Measurements from ENCODE around the gene MAPK1. TPM values are rescaled to one million over a fixed set of nuclear protein-coding genes. Genes with fewer than 3 reads are reported as not detected.
"Not testable (repeated sequence)": the region's sequence is repeated elsewhere in the genome, so short reads cannot be mapped to it uniquely, and the experiment has no call there.

The MAPK1 gene
- total RNA-seq, 4 donors from 2014 or later = 36.0 to 57.6 (median 45.0) TPM

- Histone ChIP-seq H3K27me3 (no peaks in the 10 kb centered on the region), H3K4me1 (peaks cover 27 to 58% (median 39%) of the 10 kb centered on the region in 3 donors), H3K4me3 (no peak overlapping the region), H3K9me3 (no peaks in the 10 kb centered on the region), H3K27ac (peak overlapping the region; percentile 59 to 80 (median 76)), H3K36me3 (no peaks in the 10 kb centered on the region)
- intact Hi-C loops (cut with DNase I) = no loop called here
- DNase-seq = no peak
- TF ChIP-seq POLR2A (IDR thresholded peaks at IDR 0.05) (no peak), CTCF (IDR thresholded peaks at IDR 0.05) (no peak)
- WGBS, 2 donors = 55 to 78% methylated on average over 4 of the region's 4 CpGs
Measured at GRCh38 chr22:21837248-21837979, 30.0 kb downstream of the MAPK1 start.

- H3K27me3 ChIP-seq; H3K9me3 ChIP-seq; H3K36me3 ChIP-seq; intact Hi-C loops (cut with DNase I); DNase-seq; H3K4me3 ChIP-seq: not testable (repeated sequence)
- peaks cover 28 to 63% (median 43%) of the 10 kb centered on the region in 3 donors for H3K4me1 ChIP-seq
- peak overlapping the region in 2 of 4 donors; percentile 4 to 80 for H3K27ac ChIP-seq
- 86 to 89% methylated on average over 10 to 15 of the region's 15 CpGs for WGBS, 2 donors
Measured at GRCh38 chr22:21836486-21836885, 31.0 kb downstream of the MAPK1 start.

GRCh38 chr22:21835378-21835777 is 32.1 kb downstream of the MAPK1 start:
- H3K4me1 ChIP-seq = peaks cover 28 to 64% (median 43%) of the 10 kb centered on the region in 3 donors
- H3K4me3 ChIP-seq = no peak overlapping the region
- no peaks in the 10 kb centered on the region for H3K36me3 ChIP-seq
- intact Hi-C loops (cut with DNase I) = no loop called here
- TF ChIP-seq POLR2A (IDR thresholded peaks at IDR 0.05) = no peak
- DNase-seq = no peak
- H3K9me3 ChIP-seq = no peaks in the 10 kb centered on the region
- H3K27ac ChIP-seq = peak overlapping the region in 1 of 4 donors; percentile 27
- 18 to 22% methylated on average over 2 of the region's 2 CpGs for WGBS, 2 donors
- no peaks in the 10 kb centered on the region for H3K27me3 ChIP-seq

GRCh38 chr22:21834869-21835268 is 32.6 kb downstream of the MAPK1 start:
- TF ChIP-seq POLR2A (IDR thresholded peaks at IDR 0.05) = no peak
- WGBS, 2 donors = 35 to 39% methylated on average over 4 of the region's 4 CpGs
- peak overlapping the region in 1 of 4 donors; percentile 27 for H3K27ac ChIP-seq

GRCh38 chr22:21832291-21833290 is 34.9 kb downstream of the MAPK1 start:
- no peak for DNase-seq
- Histone ChIP-seq H3K4me3 (no peak overlapping the region), H3K27me3 (no peaks in the 10 kb centered on the region), H3K27ac (peak overlapping the region in 2 of 4 donors; percentile 6 to 8), H3K9me3 (no peaks in the 10 kb centered on the region), H3K4me1 (peaks cover 30 to 75% (median 40%) of the 10 kb centered on the region in 3 donors), H3K36me3 (no peaks in the 10 kb centered on the region)
- no peak for TF ChIP-seq POLR2A (IDR thresholded peaks at IDR 0.05)
- no peak for TF ChIP-seq CTCF (IDR thresholded peaks at IDR 0.05)
- intact Hi-C loops (cut with DNase I) = no loop called here
- WGBS, 2 donors = 76 to 80% methylated on average over 7 to 8 of the region's 8 CpGs

More at GRCh38 chr22:21834869-21835268, 32.6 kb downstream of the MAPK1 start:
- no peaks in the 10 kb centered on the region for H3K36me3 ChIP-seq
- peaks cover 28 to 69% (median 43%) of the 10 kb centered on the region in 3 donors for H3K4me1 ChIP-seq
- H3K27me3 ChIP-seq = no peaks in the 10 kb centered on the region
- H3K4me3 ChIP-seq = no peak overlapping the region
- no peak for DNase-seq
- intact Hi-C loops (cut with DNase I) = no loop called here
- H3K9me3 ChIP-seq = no peaks in the 10 kb centered on the region

GRCh38 chr22:21829523-21829922 is 37.9 kb downstream of the MAPK1 start:
- intact Hi-C loops (cut with DNase I) = no loop called here
- Histone ChIP-seq H3K36me3 (no peaks in the 10 kb centered on the region), H3K9me3 (no peaks in the 10 kb centered on the region), H3K4me1 (peaks cover 16 to 64% (median 25%) of the 10 kb centered on the region in 3 donors), H3K4me3 (no peak overlapping the region), H3K27ac (no peak overlapping the region), H3K27me3 (no peaks in the 10 kb centered on the region)
- WGBS, 2 donors = 83 to 84% methylated on average over 3 of the region's 3 CpGs
- DNase-seq = no peak
- TF ChIP-seq CTCF (IDR thresholded peaks at IDR 0.05) (no peak), POLR2A (IDR thresholded peaks at IDR 0.05) (no peak)

Measured in esophagus squamous epithelium (tissue), 5 donors.